CD4-positive, alpha-beta T cell (primary cell): Measurements from ENCODE around the gene HOXB3. TPM values are rescaled to one million over a fixed set of nuclear protein-coding genes. Genes with fewer than 3 reads are reported as not detected.

Experiments used
- ATAC-seq: fragments of 200-7000 bp; cut with Tn5 transposase; one replicate; pipeline ENCODE4 v1.10.0; 2022; ENCODE audit warnings: mild to moderate bottlenecking; ENCODE audit not compliant: poor library complexity
- CTCF ChIA-PET: fragments of 350-600 bp; sonication (Branson Sonifier 250); formaldehyde crosslinking; loops from one replicate; lab custom pipeline; 2021; ENCODE audit warnings: antibody characterized with exemption, inconsistent platforms; lab: Charles Lee
- POLR2A ChIA-PET: fragments of 350-600 bp; sonication (Branson Sonifier 250); formaldehyde crosslinking; loops from one replicate; lab custom pipeline; 2021; ENCODE audit warnings: antibody characterized with exemption, inconsistent platforms; lab: Charles Lee
- DNase-seq, 14 experiments: peaks; one replicate each; pipeline ENCODE4 v3.0.0-alpha.2; 2013 to 2020; ENCODE audit warnings: mixed read lengths in 2 of 14
- H3K27ac ChIP-seq, 2 donors: one replicate each; pipeline versions ENCODE4 v1.5.1 to v1.7.0; 2013; ENCODE audit warnings: low read length in 2 of 2, low read depth in 1 of 2, mild to moderate bottlenecking in 1 of 2
- H3K27me3 ChIP-seq, 2 experiments: 1 replicate in 1 of 2; 2 replicates in 1 of 2; pipeline versions ENCODE4 v1.6.1 to v1.7.0; 2013; ENCODE audit warnings: low read length in 2 of 2, control low read depth in 1 of 2, mild to moderate bottlenecking in 1 of 2, moderate library complexity in 1 of 2; ENCODE audit not compliant: insufficient read depth in 2 of 2, control insufficient read depth in 1 of 2
- H3K36me3 ChIP-seq: one replicate; pipeline ENCODE4 v1.6.1; 2013; ENCODE audit warnings: low read length, control low read depth; ENCODE audit not compliant: insufficient read depth
- H3K4me1 ChIP-seq: one replicate; pipeline ENCODE4 v1.6.1; 2013; ENCODE audit warnings: low read length, control low read depth; ENCODE audit not compliant: insufficient read depth
- H3K4me3 ChIP-seq: one replicate; pipeline ENCODE4 v1.5.1; 2013; ENCODE audit warnings: mild to moderate bottlenecking, low read length, moderate library complexity
- H3K9me3 ChIP-seq, 2 experiments: 1 replicate in 1 of 2; 2 replicates in 1 of 2; pipeline versions ENCODE4 v1.6.1 to v1.7.0; 2013; ENCODE audit warnings: low read length in 2 of 2, mild to moderate bottlenecking in 2 of 2, control low read depth in 1 of 2, moderate library complexity in 1 of 2; ENCODE audit not compliant: control insufficient read depth in 1 of 2, insufficient read depth in 1 of 2
- H3K27ac Mint-ChIP-seq: one replicate; pipeline ENCODE4 v1.8.0; 2020; ENCODE audit warnings: mixed read lengths
- H3K27me3 Mint-ChIP-seq: one replicate; pipeline ENCODE4 v1.8.0; 2021; ENCODE audit warnings: mixed read lengths
- H3K36me3 Mint-ChIP-seq: one replicate; pipeline ENCODE4 v1.8.0; 2021; ENCODE audit warnings: low read depth, mixed read lengths
- H3K4me1 Mint-ChIP-seq: one replicate; pipeline ENCODE4 v1.8.0; 2021; ENCODE audit warnings: low read depth, mixed read lengths
- H3K4me3 Mint-ChIP-seq: one replicate; pipeline ENCODE4 v1.8.0; 2020; ENCODE audit warnings: mild to moderate bottlenecking, mixed read lengths
- H3K9me3 Mint-ChIP-seq: one replicate; pipeline ENCODE4 v1.8.0; 2020; ENCODE audit warnings: mixed read lengths
- intact Hi-C, 2 experiments: fragments of 100-400 bp; cut with DNase I in 1 of 2; cut with micrococcal nuclease in 1 of 2; formaldehyde crosslinking; loops; one replicate each; pipeline versions ENCODE4 v1.15.1 to v1.9.0; 2023 to 2025; cut with DNase I, micrococcal nuclease
- total RNA-seq, 174 experiments: library from RNA in 2 of 174; stranded (reverse) in 2 of 174; gene quantifications; one replicate each; pipeline ENCODE4 v1.2.3 and lab custom pipeline; 2021 to 2026
- TF ChIP-seq, protein P1 (sequence below): fragments of 200-600 bp; IDR thresholded peaks from one replicate; pipeline ENCODE4 v1.8.0; 2022; ENCODE audit warnings: antibody characterized with exemption, mild to moderate bottlenecking

The HOXB3 gene
- total RNA-seq, 2 experiments from 2014 or later = 0.25 to 0.36 TPM

DNA sequence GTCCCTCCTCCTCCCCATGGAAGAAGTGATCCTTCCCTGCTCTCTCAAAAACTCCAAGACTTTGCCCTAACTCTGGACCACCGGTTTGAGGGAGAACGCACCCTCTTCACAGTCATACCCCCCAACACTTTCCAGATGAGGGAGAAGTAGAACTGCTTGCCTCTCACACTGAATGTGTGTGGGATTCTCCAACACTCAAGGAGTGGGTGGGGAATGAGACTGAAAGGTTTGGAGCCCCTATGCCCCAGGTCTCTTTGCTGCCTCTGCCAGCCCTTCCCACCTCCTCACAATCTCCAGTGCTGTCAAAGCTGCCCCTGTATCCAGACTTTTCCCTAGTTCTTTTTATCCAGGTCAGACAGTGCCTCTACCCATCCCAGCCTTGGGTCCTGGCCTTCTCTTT is 23.3 kb downstream of the HOXB3 start:
- no peaks in the 10 kb centered on the region for H3K36me3 ChIP-seq
- Mint-ChIP-seq H3K27ac (no peak overlapping the region), H3K27me3 (peaks cover 14% of the 10 kb centered on the region), H3K9me3 (no peaks in the 10 kb centered on the region), H3K4me3 (no peak overlapping the region), H3K36me3 (no peaks in the 10 kb centered on the region), H3K4me1 (peaks cover 5% of the 10 kb centered on the region)
- ChIA-PET POLR2A (no interaction called here), CTCF (no interaction called here)
- ATAC-seq = no peak
- no peak for DNase-seq
- intact Hi-C loops = no loop called here
- TF ChIP-seq, protein P1, sequence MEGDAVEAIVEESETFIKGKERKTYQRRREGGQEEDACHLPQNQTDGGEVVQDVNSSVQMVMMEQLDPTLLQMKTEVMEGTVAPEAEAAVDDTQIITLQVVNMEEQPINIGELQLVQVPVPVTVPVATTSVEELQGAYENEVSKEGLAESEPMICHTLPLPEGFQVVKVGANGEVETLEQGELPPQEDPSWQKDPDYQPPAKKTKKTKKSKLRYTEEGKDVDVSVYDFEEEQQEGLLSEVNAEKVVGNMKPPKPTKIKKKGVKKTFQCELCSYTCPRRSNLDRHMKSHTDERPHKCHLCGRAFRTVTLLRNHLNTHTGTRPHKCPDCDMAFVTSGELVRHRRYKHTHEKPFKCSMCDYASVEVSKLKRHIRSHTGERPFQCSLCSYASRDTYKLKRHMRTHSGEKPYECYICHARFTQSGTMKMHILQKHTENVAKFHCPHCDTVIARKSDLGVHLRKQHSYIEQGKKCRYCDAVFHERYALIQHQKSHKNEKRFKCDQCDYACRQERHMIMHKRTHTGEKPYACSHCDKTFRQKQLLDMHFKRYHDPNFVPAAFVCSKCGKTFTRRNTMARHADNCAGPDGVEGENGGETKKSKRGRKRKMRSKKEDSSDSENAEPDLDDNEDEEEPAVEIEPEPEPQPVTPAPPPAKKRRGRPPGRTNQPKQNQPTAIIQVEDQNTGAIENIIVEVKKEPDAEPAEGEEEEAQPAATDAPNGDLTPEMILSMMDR = no peak
- H3K27me3 ChIP-seq = peaks cover 3 to 9% of the 10 kb centered on the region in 2 experiments
- H3K9me3 ChIP-seq = no peaks in the 10 kb centered on the region
- H3K4me3 ChIP-seq = no peak overlapping the region
- H3K27ac ChIP-seq = no peak overlapping the region
- H3K4me1 ChIP-seq = no peaks in the 10 kb centered on the region

DNA sequence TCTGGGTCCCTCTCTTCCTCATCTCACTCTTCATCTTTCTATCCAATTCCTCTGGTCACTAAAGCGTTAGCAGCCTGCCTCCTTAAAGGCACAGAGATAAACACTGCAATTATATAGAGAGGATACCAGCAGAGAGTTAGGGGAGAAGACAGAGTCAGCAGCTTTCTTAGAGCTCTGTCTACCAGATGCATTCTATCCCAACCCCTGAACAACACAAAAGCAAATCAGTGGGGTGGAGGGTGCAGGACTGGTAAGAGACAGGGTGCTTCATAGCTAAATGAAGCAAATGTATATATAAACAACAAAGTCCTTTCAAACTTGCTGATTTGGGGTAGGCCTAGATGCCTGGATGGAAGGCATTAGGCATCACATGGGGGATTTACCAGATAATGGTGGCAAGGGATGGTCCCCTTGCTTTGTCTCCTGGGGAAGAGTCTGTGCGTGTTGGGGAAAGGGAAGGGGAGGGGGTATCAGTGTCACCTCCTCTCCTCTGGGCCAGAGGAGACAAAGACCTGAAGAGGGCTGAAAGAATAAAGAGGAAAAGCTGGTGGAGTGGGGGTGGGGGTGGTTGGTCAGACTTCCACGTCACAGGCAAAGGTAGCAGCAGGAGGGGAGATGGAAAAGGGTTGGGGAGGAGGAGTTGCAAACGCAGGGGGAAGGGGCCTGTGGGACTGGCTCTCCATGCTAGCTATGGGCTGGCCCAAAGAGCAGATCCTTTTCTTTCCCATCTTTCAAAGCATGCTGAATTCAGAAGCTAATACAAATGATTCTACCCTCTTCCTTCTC is 23.9 kb downstream of the HOXB3 start:
- peaks cover 1% of the 10 kb centered on the region for H3K4me1 ChIP-seq
- peaks cover 5% of the 10 kb centered on the region for H3K4me1 Mint-ChIP-seq
- TF ChIP-seq, protein P1 = no peak
- H3K27ac Mint-ChIP-seq = no peak overlapping the region
- H3K27ac ChIP-seq = no peak overlapping the region
- DNase-seq = no peak
- intact Hi-C loops = no loop called here
- H3K4me3 Mint-ChIP-seq = no peak overlapping the region
- peaks cover 10% of the 10 kb centered on the region for H3K27me3 Mint-ChIP-seq
- CTCF ChIA-PET = no interaction called here
- H3K27me3 ChIP-seq = peaks cover 3 to 9% of the 10 kb centered on the region in 2 experiments
- H3K36me3 Mint-ChIP-seq = no peaks in the 10 kb centered on the region
- H3K9me3 ChIP-seq = no peaks in the 10 kb centered on the region
- POLR2A ChIA-PET = no interaction called here
- H3K9me3 Mint-ChIP-seq = no peaks in the 10 kb centered on the region
- no peak overlapping the region for H3K4me3 ChIP-seq
- H3K36me3 ChIP-seq = no peaks in the 10 kb centered on the region
- no peak for ATAC-seq

DNA sequence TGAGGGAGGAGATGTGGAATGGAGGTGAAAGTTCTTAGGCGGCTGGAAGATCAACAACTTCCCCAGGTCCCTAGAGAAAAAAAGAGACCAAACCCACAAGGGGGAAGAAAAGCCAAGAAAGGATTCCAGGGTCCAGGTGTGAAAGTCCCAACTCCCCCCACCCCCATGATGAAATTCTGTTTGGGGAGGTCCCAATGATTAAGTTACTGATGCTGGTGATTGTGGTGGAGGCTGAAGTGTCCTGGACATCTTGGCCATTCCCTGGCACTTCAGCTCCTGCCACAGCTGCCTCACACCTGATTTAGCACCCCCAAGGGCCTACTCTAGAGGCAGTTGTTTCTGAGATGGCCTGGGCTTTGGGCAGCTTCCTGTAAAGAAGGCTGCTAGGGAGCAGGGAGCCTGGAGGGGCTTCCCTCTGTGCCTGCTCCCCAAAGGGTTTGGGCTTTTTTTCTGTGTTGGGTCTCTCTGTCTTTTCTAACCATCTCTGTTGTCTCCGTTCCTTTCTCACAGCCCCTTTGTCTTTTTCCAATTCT is 25.0 kb downstream of the HOXB3 start:
- no peak for ATAC-seq
- Mint-ChIP-seq H3K4me3 (no peak overlapping the region), H3K27me3 (peaks cover 15% of the 10 kb centered on the region), H3K4me1 (peaks cover 5% of the 10 kb centered on the region), H3K9me3 (no peaks in the 10 kb centered on the region), H3K27ac (no peak overlapping the region), H3K36me3 (no peaks in the 10 kb centered on the region)
- TF ChIP-seq, protein P1 = no peak
- no peak for DNase-seq
- Histone ChIP-seq H3K4me3 (no peak overlapping the region), H3K4me1 (peaks cover 2% of the 10 kb centered on the region), H3K9me3 (no peaks in the 10 kb centered on the region), H3K36me3 (no peaks in the 10 kb centered on the region), H3K27me3 (peaks cover 3 to 9% of the 10 kb centered on the region in 2 experiments), H3K27ac (no peak overlapping the region)
- intact Hi-C loops = no loop called here
- CTCF ChIA-PET = interaction anchor here (1.1 kb wide), 1 partner anchor 71 kb away, joined by 3 read pairs; no protein-coding TSS in a partner anchor
- POLR2A ChIA-PET = interaction anchor here (0.6 kb wide), 1 partner anchor 19 kb away, joined by 3 read pairs; no protein-coding TSS in a partner anchor
